ENCODE results near the gene GNRHR.

Gene GNRHR

GRCh38 chr4:67702166-67702565, 52.0 kb downstream of the GNRHR start:
- no peak overlapping the region for H3K9ac ChIP-seq
- H3K36me3 ChIP-seq, result peaks cover 15% of the 10 kb centered on the region
- H3K9me3 ChIP-seq, result peaks cover 18% of the 10 kb centered on the region
- no peaks in the 10 kb centered on the region for H3K27me3 ChIP-seq
- no peak for TF ChIP-seq Cebpa-rat (IDR thresholded peaks at IDR 0.05)
- H3K4me2 ChIP-seq, result peak overlapping the region; percentile 79
- peaks cover 44% of the 10 kb centered on the region for H3K4me1 ChIP-seq
- peaks cover 28% of the 10 kb centered on the region for H4K20me1 ChIP-seq
- H3K4me3 ChIP-seq, result peak overlapping the region; percentile 91
- H3K27ac ChIP-seq, result 0 out of 2 replicates have a peak overlapping the region, but pooled peaks have one; percentile 71

GRCh38 chr4:67701517-67701850, 52.7 kb downstream of the GNRHR start:
- TF ChIP-seq Cebpa-rat (IDR thresholded peaks at IDR 0.05), result no peak
- H4K20me1 ChIP-seq, result peaks cover 33% of the 10 kb centered on the region

GRCh38 chr4:67700738-67701516, 53.3 kb downstream of the GNRHR start, which contains the start of gene UBA6:
UBA6 (minus strand) TSS chr4:67701155; CDS start chr4:67701119, 36 bp downstream.
- Histone ChIP-seq H3K4me2 (peak within 1 kb of the TSS; percentile 79), H3K27me3 (no peaks in the 10 kb centered on the region), H3K9me3 (peaks cover 6% of the 10 kb centered on the region), H3K4me3 (peak within 1 kb of the TSS; percentile 91), H3K36me3 (peaks cover 9% of the 10 kb centered on the region; the same call in 1 of the 2 replicates), H3K27ac (peak within 1 kb of the TSS; percentile 89), H3K4me1 (peaks cover 44% of the 10 kb centered on the region), H4K20me1 (peaks cover 33% of the 10 kb centered on the region), H3K9ac (peak within 1 kb of the TSS; percentile 89)
- TF ChIP-seq Cebpa-rat (IDR thresholded peaks at IDR 0.05), result no peak

More at GRCh38 chr4:67701517-67701850, 52.7 kb downstream of the GNRHR start:
- H3K4me3 ChIP-seq, result peak overlapping the region; percentile 91
- H3K9me3 ChIP-seq, result peaks cover 12% of the 10 kb centered on the region
- H3K27ac ChIP-seq, result peak overlapping the region; percentile 71
- peaks cover 10% of the 10 kb centered on the region; the same call in 1 of the 2 replicates for H3K36me3 ChIP-seq
- H3K9ac ChIP-seq, result peak overlapping the region; percentile 89
- peak overlapping the region; percentile 79 for H3K4me2 ChIP-seq
- H3K27me3 ChIP-seq, result no peaks in the 10 kb centered on the region
- H3K4me1 ChIP-seq, result peaks cover 44% of the 10 kb centered on the region

GRCh38 chr4:67700116-67700737, 54.0 kb downstream of the GNRHR start:
- H3K27me3 ChIP-seq, result no peaks in the 10 kb centered on the region
- H3K9me3 ChIP-seq, result no peaks in the 10 kb centered on the region
- peaks cover 38% of the 10 kb centered on the region for H3K4me1 ChIP-seq
- peak overlapping the region; percentile 77 for H3K4me2 ChIP-seq
- no peak for TF ChIP-seq Cebpa-rat (IDR thresholded peaks at IDR 0.05)
- H3K27ac ChIP-seq, result peak overlapping the region; percentile 89
- peaks cover 33% of the 10 kb centered on the region for H4K20me1 ChIP-seq
- peak overlapping the region; percentile 91 for H3K4me3 ChIP-seq
- H3K36me3 ChIP-seq, result peaks cover 14% of the 10 kb centered on the region; the same call in 1 of the 2 replicates
- H3K9ac ChIP-seq, result peak overlapping the region; percentile 89

GRCh38 chr4:67699603-67700002, 54.6 kb downstream of the GNRHR start:
- peak overlapping the region; percentile 89; the same call in 1 of the 2 replicates for H3K9ac ChIP-seq
- peaks cover 36% of the 10 kb centered on the region for H3K4me1 ChIP-seq
- H3K36me3 ChIP-seq, result peaks cover 20% of the 10 kb centered on the region; the same call in 1 of the 2 replicates
- peaks cover 33% of the 10 kb centered on the region for H4K20me1 ChIP-seq
- no peak overlapping the region for H3K27ac ChIP-seq
- H3K9me3 ChIP-seq, result no peaks in the 10 kb centered on the region
- H3K4me3 ChIP-seq, result peak overlapping the region; percentile 91
- no peak for TF ChIP-seq Cebpa-rat (IDR thresholded peaks at IDR 0.05)
- peak overlapping the region; percentile 77 for H3K4me2 ChIP-seq
- H3K27me3 ChIP-seq, result no peaks in the 10 kb centered on the region

- H4K20me1 ChIP-seq, result peaks cover 33% of the 10 kb centered on the region
- H3K4me3 ChIP-seq, result no peak overlapping the region
- 0 out of 2 replicates have a peak, but pooled peaks cover under 1% of the 10 kb centered on the region for H3K9me3 ChIP-seq
- H3K4me2 ChIP-seq, result no peak overlapping the region
- no peak for TF ChIP-seq Cebpa-rat (IDR thresholded peaks at IDR 0.05)
- H3K9ac ChIP-seq, result no peak overlapping the region
- H3K4me1 ChIP-seq, result peaks cover 36% of the 10 kb centered on the region
- no peak overlapping the region for H3K27ac ChIP-seq
- no peaks in the 10 kb centered on the region for H3K27me3 ChIP-seq
- peaks cover 27% of the 10 kb centered on the region; the same call in 1 of the 2 replicates for H3K36me3 ChIP-seq
These were observed 56.1 kb downstream of the GNRHR start for GRCh38 chr4:67697860-67698687.

GRCh38 chr4:67696061-67696460, 58.1 kb downstream of the GNRHR start:
- H3K36me3 ChIP-seq, result peaks cover 47% of the 10 kb centered on the region

GRCh38 chr4:67694662-67695061, 59.5 kb downstream of the GNRHR start:
- TF ChIP-seq Cebpa-rat (IDR thresholded peaks at IDR 0.05), result no peak
- Histone ChIP-seq H3K9me3 (peaks cover 20% of the 10 kb centered on the region), H3K27me3 (no peaks in the 10 kb centered on the region), H4K20me1 (peaks cover 30% of the 10 kb centered on the region), H3K27ac (no peak overlapping the region), H3K36me3 (peaks cover 56% of the 10 kb centered on the region), H3K4me2 (no peak overlapping the region), H3K9ac (no peak overlapping the region), H3K4me3 (no peak overlapping the region), H3K4me1 (peaks cover 16% of the 10 kb centered on the region)

More at GRCh38 chr4:67696061-67696460, 58.1 kb downstream of the GNRHR start:
- no peak overlapping the region for H3K27ac ChIP-seq
- peaks cover 21% of the 10 kb centered on the region for H3K4me1 ChIP-seq
- H3K4me2 ChIP-seq, result no peak overlapping the region
- H3K9me3 ChIP-seq, result peaks cover 20% of the 10 kb centered on the region
- H3K27me3 ChIP-seq, result no peaks in the 10 kb centered on the region
- peaks cover 33% of the 10 kb centered on the region for H4K20me1 ChIP-seq
- no peak overlapping the region for H3K4me3 ChIP-seq
- no peak overlapping the region for H3K9ac ChIP-seq
- TF ChIP-seq Cebpa-rat (IDR thresholded peaks at IDR 0.05), result no peak

GRCh38 chr4:67691328-67691727, 62.9 kb downstream of the GNRHR start:
- peaks cover 20% of the 10 kb centered on the region for H3K9me3 ChIP-seq
- no peak overlapping the region for H3K4me3 ChIP-seq
- no peaks in the 10 kb centered on the region for H4K20me1 ChIP-seq
- peaks cover 61% of the 10 kb centered on the region for H3K36me3 ChIP-seq
- no peaks in the 10 kb centered on the region for H3K4me1 ChIP-seq
- no peak for TF ChIP-seq Cebpa-rat (IDR thresholded peaks at IDR 0.05)
- no peak overlapping the region for H3K9ac ChIP-seq
- no peak overlapping the region for H3K27ac ChIP-seq
- H3K4me2 ChIP-seq, result no peak overlapping the region
- no peaks in the 10 kb centered on the region for H3K27me3 ChIP-seq

All from BLaER1 (cell line).